ENCODE data around the gene SCUBE2.

DNA sequence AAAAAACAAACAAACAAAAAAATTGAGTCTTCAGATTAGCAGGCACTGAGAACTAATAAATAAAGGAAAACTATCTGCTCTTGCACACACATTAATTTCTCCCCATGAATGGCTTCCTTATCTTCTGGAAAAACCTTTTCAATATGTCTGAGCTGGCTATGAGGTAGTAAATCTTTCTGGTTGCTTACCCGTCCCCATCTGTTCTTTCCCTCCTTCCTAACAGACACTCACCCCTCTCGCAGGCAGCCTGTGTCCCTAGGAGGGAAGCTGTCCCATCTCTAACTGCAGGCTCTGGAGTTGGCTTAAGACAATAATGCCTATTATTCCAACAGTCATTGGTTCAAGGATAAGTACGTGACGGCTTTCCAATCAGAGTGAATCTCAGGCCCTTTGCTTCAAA lies 8.2 kb upstream of the SCUBE2 start:
- TF ChIP-seq EZH2phosphoT487 (IDR thresholded peaks at IDR 0.05; ENCODE audit: insufficient read depth, low read depth): no peak
- TF ChIP-seq EZH2 (IDR thresholded peaks at IDR 0.05; ENCODE audit: insufficient read depth, poor library complexity, severe bottlenecking): no peak
